H9 (cell line): ENCODE results near the gene RPL10A. TPM values are rescaled to one million over a fixed set of nuclear protein-coding genes. Genes with fewer than 3 reads are reported as not detected.
"Not testable (repeated sequence)": the region's sequence is repeated elsewhere in the genome, so short reads cannot be mapped to it uniquely, and the experiment has no call there.

Experiments used
- DNase-seq: peaks from one replicate; pipeline ENCODE4 v3.0.0-alpha.2; 2017
- H2AFZ ChIP-seq: one replicate; pipeline ENCODE4 v1.6.1; 2013; ENCODE audit warnings: mild to moderate bottlenecking, low read length, control low read depth, moderate library complexity
- H2AK5ac ChIP-seq: 2 replicates; pipeline ENCODE4 v1.6.1; 2013; ENCODE audit warnings: low read length, control low read depth, mixed read lengths; ENCODE audit not compliant: insufficient read length
- H2BK120ac ChIP-seq: one replicate; pipeline ENCODE4 v1.6.1; 2013; ENCODE audit warnings: low read depth, mild to moderate bottlenecking, low read length, control low read depth, inconsistent platforms; ENCODE audit not compliant: poor library complexity, severe bottlenecking
- H2BK12ac ChIP-seq: 2 replicates; pipeline ENCODE4 v1.6.1; 2013; ENCODE audit warnings: low read length, control low read depth, mixed read lengths, low read depth; ENCODE audit not compliant: insufficient read length
- H2BK15ac ChIP-seq: 2 replicates; pipeline ENCODE4 v1.6.1; 2013; ENCODE audit warnings: low read depth, low read length, control low read depth
- H2BK20ac ChIP-seq: one replicate; pipeline ENCODE4 v1.6.1; 2013; ENCODE audit warnings: low read depth, mild to moderate bottlenecking, low read length, control low read depth, inconsistent platforms; ENCODE audit not compliant: poor library complexity, severe bottlenecking
- H2BK5ac ChIP-seq: 2 replicates; pipeline ENCODE4 v1.6.1; 2013; ENCODE audit warnings: low read length, control low read depth, mixed read lengths; ENCODE audit not compliant: insufficient read length
- H3K14ac ChIP-seq: 2 replicates; pipeline ENCODE4 v1.6.1; 2013; ENCODE audit warnings: low read length, control low read depth; ENCODE audit not compliant: insufficient read depth
- H3K18ac ChIP-seq: 2 replicates; pipeline ENCODE4 v1.6.1; 2013; ENCODE audit warnings: low read depth, mild to moderate bottlenecking, mixed read lengths, low read length, control low read depth; ENCODE audit not compliant: insufficient read length
- H3K23ac ChIP-seq: 2 replicates; pipeline ENCODE4 v1.6.1; 2013; ENCODE audit warnings: low read length, control low read depth, mixed read lengths, low read depth; ENCODE audit not compliant: insufficient read length
- H3K23me2 ChIP-seq: 2 replicates; pipeline ENCODE4 v1.6.1; 2013; ENCODE audit warnings: low read depth, mild to moderate bottlenecking, mixed read lengths, low read length, control low read depth; ENCODE audit not compliant: insufficient read length, poor library complexity, severe bottlenecking
- H3K27ac ChIP-seq: 2 replicates; pipeline ENCODE4 v1.5.1; 2013; ENCODE audit warnings: low read length, control low read depth, mixed read lengths, low read depth; ENCODE audit not compliant: insufficient read length
- H3K27me3 ChIP-seq: 2 replicates; pipeline ENCODE4 v1.6.1; 2013; ENCODE audit warnings: low read length, control low read depth, inconsistent platforms; ENCODE audit not compliant: insufficient read depth
- H3K4ac ChIP-seq: 2 replicates; pipeline ENCODE4 v1.6.1; 2013; ENCODE audit warnings: low read depth, mild to moderate bottlenecking, control low read depth, inconsistent platforms, low read length, moderate library complexity
- H3K4me1 ChIP-seq: 2 replicates; pipeline ENCODE4 v1.6.1; 2013; ENCODE audit warnings: low read length, control low read depth, inconsistent platforms; ENCODE audit not compliant: insufficient read depth
- H3K4me2 ChIP-seq: 2 replicates; pipeline ENCODE4 v1.6.1; 2013; ENCODE audit warnings: low read length, control low read depth, mixed read lengths; ENCODE audit not compliant: insufficient read length, insufficient read depth
- H3K56ac ChIP-seq: 2 replicates; pipeline ENCODE4 v1.6.1; 2013; ENCODE audit warnings: low read depth, mild to moderate bottlenecking, mixed read lengths, low read length, control low read depth; ENCODE audit not compliant: insufficient read length
- H3K79me1 ChIP-seq: 2 replicates; pipeline ENCODE4 v1.6.1; 2013; ENCODE audit warnings: low read depth, mild to moderate bottlenecking, moderate library complexity, low read length, control low read depth, inconsistent platforms; ENCODE audit not compliant: insufficient read depth, poor library complexity, severe bottlenecking
- H3K79me2 ChIP-seq: 2 replicates; pipeline ENCODE4 v1.6.1; 2013; ENCODE audit warnings: low read length, control low read depth, inconsistent platforms; ENCODE audit not compliant: insufficient read depth
- H3K9ac ChIP-seq: 2 replicates; pipeline ENCODE4 v1.6.1; 2013; ENCODE audit warnings: low read length, control low read depth, mixed read lengths; ENCODE audit not compliant: insufficient read length; ENCODE audit errors: extremely low read depth
- H3K9me3 ChIP-seq: one replicate; pipeline ENCODE4 v1.6.1; 2013; ENCODE audit warnings: low read depth, low read length, inconsistent platforms; ENCODE audit not compliant: control insufficient read depth
- H3T11ph ChIP-seq: one replicate; pipeline ENCODE4 v1.6.1; 2013; ENCODE audit warnings: mild to moderate bottlenecking, low read length, control low read depth, inconsistent platforms
- H4K20me1 ChIP-seq: one replicate; pipeline ENCODE4 v1.6.1; 2013; ENCODE audit not compliant: control insufficient read depth, insufficient read length, insufficient read depth
- H4K5ac ChIP-seq: 2 replicates; pipeline ENCODE4 v1.6.1; 2013; ENCODE audit warnings: low read depth, mild to moderate bottlenecking, mixed read lengths, low read length, control low read depth; ENCODE audit not compliant: insufficient read length
- H4K8ac ChIP-seq: replicated peaks from 2 replicates; pipeline ENCODE4 v1.6.1; 2013; ENCODE audit warnings: low read length, control low read depth, mixed read lengths, low read depth; ENCODE audit not compliant: insufficient read length
- H4K91ac ChIP-seq: 2 replicates; pipeline ENCODE4 v1.6.1; 2013; ENCODE audit warnings: low read depth, mild to moderate bottlenecking, moderate library complexity, mixed read lengths, low read length, control low read depth; ENCODE audit not compliant: insufficient read length
- H3K27ac Mint-ChIP-seq, 3 experiments: 2 replicates in 2 of 3; 3 replicates in 1 of 3; pipeline ENCODE4 v1.8.0; 2020 to 2021; ENCODE audit warnings: mixed read lengths in 3 of 3, mild to moderate bottlenecking in 1 of 3, moderate library complexity in 1 of 3
- H3K27me3 Mint-ChIP-seq: 2 replicates; pipeline ENCODE4 v1.8.0; 2021; ENCODE audit warnings: low read depth, mild to moderate bottlenecking, moderate library complexity, mixed read lengths
- H3K36me3 Mint-ChIP-seq, 3 experiments: 2 replicates in 2 of 3; 3 replicates in 1 of 3; pipeline ENCODE4 v1.8.0; 2020 to 2021; ENCODE audit warnings: low read depth in 3 of 3, mixed read lengths in 3 of 3; ENCODE audit not compliant: insufficient read depth in 1 of 3
- H3K4me1 Mint-ChIP-seq, 2 experiments: 2 replicates each; pipeline ENCODE4 v1.8.0; 2020; ENCODE audit warnings: mixed read lengths in 2 of 2
- H3K4me3 Mint-ChIP-seq, 2 experiments: 2 replicates in 1 of 2; 3 replicates in 1 of 2; pipeline ENCODE4 v1.8.0; 2020 to 2021; ENCODE audit warnings: mild to moderate bottlenecking in 2 of 2, mixed read lengths in 2 of 2, moderate library complexity in 1 of 2
- H3K9me3 Mint-ChIP-seq, 2 experiments: 2 replicates in 1 of 2; 3 replicates in 1 of 2; pipeline ENCODE4 v1.8.0; 2020; ENCODE audit warnings: mild to moderate bottlenecking in 2 of 2, mixed read lengths in 2 of 2, moderate library complexity in 1 of 2
- WGBS: extraction: QIAGEN DNeasy Blood & Tissue Kit; methylation state at CpG from one replicate; pipeline ENCODE4 v1.1.7; 2013; ENCODE audit warnings: missing lambda C conversion rate, low lambda C conversion rate, mixed read lengths; ENCODE audit not compliant: insufficient read length; ENCODE audit errors: extremely low coverage; 5-methylcytosine and 5-hydroxymethylcytosine counted together
- total RNA-seq: library from RNA; stranded (reverse); gene quantifications from 2 replicates; pipeline ENCODE4 v1.2.1, GENCODE V29; 2021
- TF ChIP-seq, protein P1 (sequence below): fragments of 200-600 bp; sonication (generic); conservative IDR thresholded peaks from 3 replicates; pipeline ENCODE4 v1.8.0; 2021; ENCODE audit warnings: antibody characterized with exemption, mild to moderate bottlenecking

Gene RPL10A
- total RNA-seq, 1 experiment from 2014 or later = 1,830 TPM

DNA sequence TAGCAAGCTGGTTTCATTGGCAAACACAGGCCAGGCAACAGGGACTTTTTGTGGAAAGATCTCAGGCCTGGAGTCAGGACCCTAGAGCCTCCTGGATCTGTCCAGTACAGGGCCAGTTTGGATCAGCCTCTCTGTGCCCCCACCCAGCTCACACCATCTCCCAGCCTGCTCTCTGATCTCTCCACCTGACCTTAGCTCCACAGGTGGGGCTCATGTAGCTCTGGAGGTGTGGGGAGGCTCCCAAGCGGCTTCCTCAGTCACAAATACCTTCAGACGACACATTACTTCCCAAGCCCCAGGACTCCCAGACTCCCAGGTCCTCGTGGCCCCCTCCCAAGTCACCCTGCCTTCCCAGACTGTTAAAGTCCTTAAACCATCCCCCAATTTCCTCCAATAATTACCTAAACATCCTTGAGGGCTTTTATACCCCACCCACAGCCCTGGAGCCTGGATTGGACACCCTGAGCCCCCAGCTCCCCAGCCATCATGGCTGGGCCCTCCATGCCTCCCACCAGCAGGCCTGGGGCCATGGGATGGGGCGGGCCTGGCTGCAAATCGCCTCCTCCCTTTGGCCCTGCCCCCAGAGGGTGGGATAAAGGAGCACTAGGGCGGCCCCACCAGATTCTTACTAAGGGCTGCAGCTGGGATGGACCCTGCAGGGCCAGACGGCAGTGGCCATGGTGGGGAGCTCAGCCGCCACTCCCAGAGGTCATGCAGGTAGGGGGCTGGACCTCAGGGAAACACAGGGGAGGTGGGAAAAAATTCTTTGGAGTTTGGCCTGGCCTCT, 31.9 kb upstream of the RPL10A start:
- H3K4me1 Mint-ChIP-seq = peaks cover 3 to 16% of the 10 kb centered on the region in 2 experiments
- Histone ChIP-seq H3K9ac (no peak overlapping the region), H3T11ph (no peak overlapping the region), H2AFZ (no peak overlapping the region), H3K27me3 (no peaks in the 10 kb centered on the region), H2AK5ac (no peak overlapping the region), H3K14ac (no peak overlapping the region), H2BK12ac (no peak overlapping the region), H2BK15ac (no peak overlapping the region), H3K23me2 (no peaks in the 10 kb centered on the region), H3K9me3 (no peaks in the 10 kb centered on the region), H3K23ac (no peak overlapping the region), H3K79me1 (no peaks in the 10 kb centered on the region), H3K18ac (no peak overlapping the region), H3K56ac (no peak overlapping the region), H3K79me2 (no peaks in the 10 kb centered on the region), H3K4me1 (no peaks in the 10 kb centered on the region; the same call in 1 of the 2 replicates), H3K27ac (no peak overlapping the region), H4K20me1 (no peaks in the 10 kb centered on the region), H2BK120ac (no peak overlapping the region), H2BK5ac (no peak overlapping the region), H4K5ac (no peak overlapping the region), H3K4me2 (no peak overlapping the region), H2BK20ac (no peak overlapping the region), H4K91ac (no peak overlapping the region), H4K8ac (no peak overlapping the region), H3K4ac (no peak overlapping the region)
- H3K9me3 Mint-ChIP-seq = no peaks in the 10 kb centered on the region
- no peak overlapping the region; a peak in 1 of 7 replicates for H3K27ac Mint-ChIP-seq
- TF ChIP-seq, protein P1, sequence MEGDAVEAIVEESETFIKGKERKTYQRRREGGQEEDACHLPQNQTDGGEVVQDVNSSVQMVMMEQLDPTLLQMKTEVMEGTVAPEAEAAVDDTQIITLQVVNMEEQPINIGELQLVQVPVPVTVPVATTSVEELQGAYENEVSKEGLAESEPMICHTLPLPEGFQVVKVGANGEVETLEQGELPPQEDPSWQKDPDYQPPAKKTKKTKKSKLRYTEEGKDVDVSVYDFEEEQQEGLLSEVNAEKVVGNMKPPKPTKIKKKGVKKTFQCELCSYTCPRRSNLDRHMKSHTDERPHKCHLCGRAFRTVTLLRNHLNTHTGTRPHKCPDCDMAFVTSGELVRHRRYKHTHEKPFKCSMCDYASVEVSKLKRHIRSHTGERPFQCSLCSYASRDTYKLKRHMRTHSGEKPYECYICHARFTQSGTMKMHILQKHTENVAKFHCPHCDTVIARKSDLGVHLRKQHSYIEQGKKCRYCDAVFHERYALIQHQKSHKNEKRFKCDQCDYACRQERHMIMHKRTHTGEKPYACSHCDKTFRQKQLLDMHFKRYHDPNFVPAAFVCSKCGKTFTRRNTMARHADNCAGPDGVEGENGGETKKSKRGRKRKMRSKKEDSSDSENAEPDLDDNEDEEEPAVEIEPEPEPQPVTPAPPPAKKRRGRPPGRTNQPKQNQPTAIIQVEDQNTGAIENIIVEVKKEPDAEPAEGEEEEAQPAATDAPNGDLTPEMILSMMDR = no peak
- 0 out of 2 replicates have a peak, but pooled peaks cover 2% of the 10 kb centered on the region for H3K27me3 Mint-ChIP-seq
- DNase-seq = peak; percentile 70
- H3K4me3 Mint-ChIP-seq = no peak overlapping the region
- H3K36me3 Mint-ChIP-seq = no peaks in the 10 kb centered on the region; a peak in 1 of 7 replicates
- no CpG with 5 or more reads among the region's 8 CpGs for WGBS

DNA sequence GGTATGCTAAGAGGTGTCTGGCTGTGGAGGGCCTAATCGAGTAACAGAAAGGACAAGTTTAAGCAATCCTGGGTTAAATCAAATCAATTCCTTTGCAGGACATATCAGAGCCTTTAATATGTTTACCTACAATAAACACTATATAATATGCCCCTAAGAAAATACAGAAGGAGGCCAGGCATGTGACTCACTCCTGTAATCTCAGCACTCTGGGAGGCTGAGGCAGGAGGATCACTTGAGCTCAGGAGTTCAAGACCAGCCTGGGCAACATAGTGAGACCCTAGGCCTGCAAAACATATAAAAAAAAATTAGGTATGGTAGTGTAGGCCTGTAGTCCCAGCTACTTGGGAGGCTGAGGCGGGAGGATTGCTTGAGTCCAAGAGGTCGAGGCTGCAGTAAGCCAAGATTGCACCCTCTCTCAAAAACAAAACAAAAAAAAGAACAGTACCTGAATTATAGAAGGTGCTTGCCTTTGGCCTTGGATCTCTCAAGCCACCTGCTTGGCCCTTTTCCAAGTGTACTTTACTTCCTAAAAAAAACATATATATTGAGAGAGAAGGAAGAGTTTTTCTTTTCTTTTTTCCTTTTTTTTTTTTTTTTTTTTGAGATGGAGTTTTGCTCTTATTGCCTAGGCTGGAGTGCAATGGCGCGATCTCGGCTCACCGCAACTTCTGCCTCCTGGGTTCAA, 29.7 kb upstream of the RPL10A start:
- WGBS = no CpG with 5 or more reads among the region's 7 CpGs
- H3K4me1 Mint-ChIP-seq = peaks cover 3 to 16% of the 10 kb centered on the region in 2 experiments
- not testable (repeated sequence) for H3K27me3 Mint-ChIP-seq, H3K27ac Mint-ChIP-seq, H4K5ac ChIP-seq, H4K91ac ChIP-seq, H3K27me3 ChIP-seq, H3K79me1 ChIP-seq, H3K9ac ChIP-seq, H2BK120ac ChIP-seq, H3K79me2 ChIP-seq, H3K4me2 ChIP-seq, H2BK12ac ChIP-seq, H3K4ac ChIP-seq, H2AK5ac ChIP-seq, DNase-seq, H2BK5ac ChIP-seq, H3K23ac ChIP-seq, H3K4me1 ChIP-seq, H3K18ac ChIP-seq, H3K9me3 ChIP-seq, H2BK20ac ChIP-seq, H2AFZ ChIP-seq, H3K14ac ChIP-seq, H4K8ac ChIP-seq, H2BK15ac ChIP-seq, H3K27ac ChIP-seq, H3K56ac ChIP-seq, H3K9me3 Mint-ChIP-seq, H3T11ph ChIP-seq, H4K20me1 ChIP-seq, H3K4me3 Mint-ChIP-seq, H3K36me3 Mint-ChIP-seq, H3K23me2 ChIP-seq
